Measurements from ENCODE around the gene ARID3A. TPM values are rescaled to one million over a fixed set of nuclear protein-coding genes. Genes with fewer than 3 reads are reported as not detected.
A peak's percentile ranks its signal among the peaks of the same experiment; 100 is the strongest.

ARID3A gene
- total and polyA plus RNA-seq, 2 of the 13 experiments (the other 11 are each of a cell fraction or from before 2014, with no cell fraction given) = 71.3 to 77.9 TPM

DNA sequence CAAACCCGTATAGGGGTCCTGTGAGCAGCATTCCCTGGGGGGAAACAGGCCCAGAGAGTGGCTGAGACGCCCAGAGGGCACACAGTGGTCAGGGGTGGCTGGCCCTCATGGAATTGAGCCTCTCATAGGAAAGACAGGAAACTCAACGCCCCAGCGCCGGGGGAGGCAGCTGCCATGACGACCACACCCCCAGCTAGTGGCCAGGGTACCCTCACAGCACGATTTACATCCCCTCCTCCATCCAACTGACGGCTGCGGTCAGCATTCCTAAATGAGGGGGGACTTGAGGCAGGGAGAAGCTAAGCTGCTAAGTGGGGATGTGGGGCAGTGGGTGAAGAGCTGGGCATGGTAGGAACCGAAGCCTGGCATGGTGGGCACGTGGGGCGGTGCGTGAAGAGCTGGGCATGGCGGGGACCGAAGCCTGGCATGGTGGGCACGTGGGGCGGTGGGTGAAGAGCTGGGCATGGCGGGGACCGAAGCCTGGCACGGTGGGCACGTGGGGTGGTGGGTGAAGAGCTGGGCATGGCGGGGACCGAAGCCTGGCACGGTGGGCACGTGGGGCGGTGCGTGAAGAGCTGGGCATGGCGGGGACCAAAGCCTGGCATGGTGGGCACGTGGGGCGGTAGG lies 42.9 kb upstream of the ARID3A start:
- Histone ChIP-seq H4K20me1 (ENCODE audit: insufficient read depth, low read length) (no peaks in the 10 kb centered on the region), H3K27me3 (ENCODE audit: control insufficient read depth in 1 of 2, insufficient read depth in 2 of 2, low read length in 2 of 2) (no peaks in the 10 kb centered on the region), H3K36me3 (replicated peaks in 1 of 2; ENCODE audit: control insufficient read depth in 1 of 2, insufficient read depth in 2 of 2, low read length in 2 of 2) (peaks cover 18 to 30% of the 10 kb centered on the region in 2 experiments; a peak in 4 of 5 replicates), H3K79me2 (ENCODE audit: insufficient read depth, low read length) (no peaks in the 10 kb centered on the region), H3K4me1 (ENCODE audit: insufficient read depth, low read length) (peaks cover 9% of the 10 kb centered on the region), H2AFZ (ENCODE audit: low read length) (no peak overlapping the region), H3K27ac (ENCODE audit: extremely low read length, insufficient read depth, low read length) (no peak overlapping the region), H3K4me2 (ENCODE audit: low read depth, low read length) (no peak overlapping the region), H3K9ac (ENCODE audit: insufficient read depth, low read depth, low read length) (no peak overlapping the region), H3K9me3 (ENCODE audit: low read length) (no peaks in the 10 kb centered on the region), H3K4me3 (replicated peaks in 1 of 3; ENCODE audit: insufficient read depth in 1 of 3, low read depth in 2 of 3, low read length in 3 of 3) (no peak overlapping the region)
- in situ Hi-C loops (cut with HindIII; ENCODE audit: extremely low pct_ligation_motif_present, low pct_unique_long_range_greater_than_20kb) = no loop called here
- no peak for FAIRE-seq
- no TSS peak for BruUV-seq (replicated peaks)
- DNase-seq (ENCODE audit: low spot score) = no peak
- TF ChIP-seq ZFP37 (CRISPR knock-in tag; IDR thresholded peaks at IDR 0.05; ENCODE audit: borderline replicate concordance) = no peak
- TF ChIP-seq HNRNPL (IDR thresholded peaks at IDR 0.05; ENCODE audit: low read depth, low read length) = peak; percentile 74; the same call in 1 of the 2 replicates
- peak; percentile 13 for TF ChIP-seq AGO2 (optimal IDR thresholded peaks at IDR 0.05; ENCODE audit: low read depth, low read length)
- intact Hi-C loops (cut with micrococcal nuclease; ENCODE audit: unreplicated experiment) = no loop called here
- ATAC-seq = no peak
- WGBS (ENCODE audit: low lambda C conversion rate) = 98% methylated on average over 26 of the region's 30 CpGs
- ChIA-PET CTCF (ENCODE audit: low intra/inter-chr PET ratio, low total read pairs) (no interaction called here), POLR2A (no interaction called here)

DNA sequence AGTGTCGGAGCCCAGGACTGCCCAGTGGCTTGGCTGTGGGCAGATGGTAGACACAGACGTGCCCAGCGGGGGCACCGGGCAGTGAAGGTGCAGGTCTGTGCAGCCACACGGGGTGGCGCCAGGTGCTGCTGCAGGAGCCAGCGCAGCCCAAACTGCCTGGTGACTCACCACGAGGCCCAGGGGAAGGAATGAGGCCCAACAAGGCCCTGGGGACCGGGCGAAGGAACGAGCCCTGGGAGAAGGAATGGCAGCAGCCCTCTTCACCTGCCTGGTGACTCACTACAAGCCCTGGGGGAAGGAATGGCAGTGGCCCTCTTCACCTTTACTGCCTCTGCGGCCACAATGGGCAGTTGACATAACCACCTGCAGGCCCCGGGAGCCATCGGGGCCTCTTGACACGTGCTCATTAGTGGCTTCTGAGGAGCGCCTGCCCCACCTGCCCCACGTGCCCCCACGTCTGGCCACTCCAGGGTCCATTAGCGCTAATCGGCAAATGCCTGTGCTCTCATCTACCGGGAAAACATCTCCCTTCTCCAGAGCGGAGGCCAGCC lies 42.1 kb upstream of the ARID3A start:
- intact Hi-C loops (cut with micrococcal nuclease; ENCODE audit: unreplicated experiment) = no loop called here
- no peak for DNase-seq (ENCODE audit: low spot score)
- H3K27ac ChIP-seq (ENCODE audit: extremely low read length, insufficient read depth, low read length) = no peak overlapping the region
- ChIA-PET POLR2A (no interaction called here), CTCF (ENCODE audit: low intra/inter-chr PET ratio, low total read pairs) (no interaction called here)
- H3K27me3 ChIP-seq (ENCODE audit: control insufficient read depth in 1 of 2, insufficient read depth in 2 of 2, low read length in 2 of 2) = no peaks in the 10 kb centered on the region
- no peaks in the 10 kb centered on the region for H4K20me1 ChIP-seq (ENCODE audit: insufficient read depth, low read length)
- ATAC-seq = no peak
- peaks cover 9% of the 10 kb centered on the region for H3K4me1 ChIP-seq (ENCODE audit: insufficient read depth, low read length)
- in situ Hi-C loops (cut with HindIII; ENCODE audit: extremely low pct_ligation_motif_present, low pct_unique_long_range_greater_than_20kb) = no loop called here
- H3K4me2 ChIP-seq (ENCODE audit: low read depth, low read length) = no peak overlapping the region
- no peak for TF ChIP-seq ONECUT2 (CRISPR knock-in tag; IDR thresholded peaks at IDR 0.05)
- TF ChIP-seq RBFOX2 (IDR thresholded peaks at IDR 0.05; ENCODE audit: low read depth, low read length) = 0 out of 2 replicates have a peak, but pooled peaks have one; percentile 36
- WGBS (ENCODE audit: low lambda C conversion rate) = 98% methylated on average over 18 of the region's 22 CpGs
- no peak overlapping the region for H2AFZ ChIP-seq (ENCODE audit: low read length)
- no peak overlapping the region for H3K4me3 ChIP-seq (replicated peaks in 1 of 3; ENCODE audit: insufficient read depth in 1 of 3, low read depth in 2 of 3, low read length in 3 of 3)
- H3K9me3 ChIP-seq (ENCODE audit: low read length) = no peaks in the 10 kb centered on the region
- H3K79me2 ChIP-seq (ENCODE audit: insufficient read depth, low read length) = no peaks in the 10 kb centered on the region
- no TSS peak for BruUV-seq (replicated peaks)
- H3K36me3 ChIP-seq (replicated peaks in 1 of 2; ENCODE audit: control insufficient read depth in 1 of 2, insufficient read depth in 2 of 2, low read length in 2 of 2) = peaks cover 17 to 35% of the 10 kb centered on the region in 2 experiments; a peak in 4 of 5 replicates
- no peak overlapping the region for H3K9ac ChIP-seq (ENCODE audit: insufficient read depth, low read depth, low read length)
- FAIRE-seq = no peak

All from HepG2 (cell line).